T-cell (primary cell): ENCODE measurements around the gene DAPK1. TPM values are rescaled to one million over a fixed set of nuclear protein-coding genes. Genes with fewer than 3 reads are reported as not detected.
A peak's percentile ranks its signal among the peaks of the same experiment; 100 is the strongest.

Experiments
- ATAC-seq, 4 experiments: fragments of 200-7000 bp in 3 of 4; fragments of 150-1000 bp in 1 of 4; cut with Tn5 transposase; replicated peaks in 1 of 4; 1 replicate in 3 of 4; 2 replicates in 1 of 4; pipeline ENCODE4 v1.10.0; 2021; ENCODE audit warnings: moderate library complexity in 3 of 4, mild to moderate bottlenecking in 2 of 4, moderate number of reproducible peaks in 1 of 4
- CTCF ChIA-PET, 2 donors: fragments of 300-600 bp; sonication (Branson Sonifier 250); formaldehyde crosslinking; loops; one replicate each; lab custom pipeline; 2022; ENCODE audit warnings: antibody characterized with exemption in 2 of 2; lab: Charles Lee
- POLR2A ChIA-PET, 2 donors: fragments of 300-600 bp; sonication (Branson Sonifier 250); formaldehyde crosslinking; loops; one replicate each; lab custom pipeline; 2022; ENCODE audit warnings: antibody characterized with exemption in 2 of 2; lab: Charles Lee
- DNase-seq, 35 experiments: peaks; one replicate each; pipeline versions ENCODE4 v3.0.0 to v3.0.0-alpha.2; 2013 to 2023
- H3K27ac ChIP-seq: one replicate; pipeline ENCODE4 v1.5.1; 2013; ENCODE audit warnings: low read length
- H3K27me3 ChIP-seq, 2 experiments: replicated peaks in 1 of 2; 1 replicate in 1 of 2; 2 replicates in 1 of 2; pipeline versions ENCODE4 v1.6.1 to v1.7.0; 2013; ENCODE audit warnings: low read length in 1 of 2, mixed read lengths in 1 of 2; ENCODE audit not compliant: control insufficient read depth in 2 of 2, insufficient read depth in 2 of 2; ENCODE audit errors: extremely low read depth in 1 of 2
- H3K36me3 ChIP-seq, 2 donors: 1 replicate in 1 of 2; 2 replicates in 1 of 2; pipeline versions ENCODE4 v1.6.1 to v1.7.0; 2013; ENCODE audit warnings: low read length in 1 of 2; ENCODE audit not compliant: control insufficient read depth in 2 of 2, insufficient read depth in 1 of 2; ENCODE audit errors: extremely low read depth in 1 of 2
- H3K4me1 ChIP-seq, 2 experiments: 1 replicate in 1 of 2; 2 replicates in 1 of 2; pipeline versions ENCODE4 v1.6.1 to v1.7.0; 2013; ENCODE audit warnings: low read length in 2 of 2, mixed read lengths in 1 of 2; ENCODE audit not compliant: insufficient read depth in 2 of 2, control insufficient read depth in 1 of 2; ENCODE audit errors: extremely low read depth in 1 of 2
- H3K4me3 ChIP-seq, 2 donors: 1 replicate in 1 of 2; 2 replicates in 1 of 2; pipeline versions ENCODE4 v1.5.1 to v1.7.0; 2013; ENCODE audit warnings: mild to moderate bottlenecking in 2 of 2, low read length in 1 of 2, moderate library complexity in 1 of 2; ENCODE audit not compliant: control insufficient read depth in 1 of 2; ENCODE audit errors: extremely low read depth in 1 of 2
- H3K9me3 ChIP-seq: 2 replicates; pipeline ENCODE4 v1.7.0; 2013
- H3K27ac Mint-ChIP-seq, 2 donors: one replicate each; pipeline ENCODE4 v1.8.0; 2020 to 2021; ENCODE audit warnings: mild to moderate bottlenecking in 2 of 2, mixed read lengths in 2 of 2
- H3K27me3 Mint-ChIP-seq, 2 donors: one replicate each; pipeline ENCODE4 v1.8.0; 2021 to 2022; ENCODE audit warnings: mixed read lengths in 2 of 2
- H3K36me3 Mint-ChIP-seq: one replicate; pipeline ENCODE4 v1.8.0; 2021; ENCODE audit warnings: mixed read lengths
- H3K4me1 Mint-ChIP-seq, 3 donors: one replicate each; pipeline ENCODE4 v1.8.0; 2020 to 2022; ENCODE audit warnings: mixed read lengths in 3 of 3, mild to moderate bottlenecking in 1 of 3
- H3K4me3 Mint-ChIP-seq, 3 donors: one replicate each; pipeline ENCODE4 v1.8.0; 2020 to 2022; ENCODE audit warnings: mild to moderate bottlenecking in 3 of 3, mixed read lengths in 3 of 3, moderate library complexity in 3 of 3
- H3K9me3 Mint-ChIP-seq, 3 donors: one replicate each; pipeline ENCODE4 v1.8.0; 2020 to 2022; ENCODE audit warnings: mixed read lengths in 3 of 3
- WGBS: methylation state at CpG from one replicate; pipeline ENCODE4 v1.1.5; 2013; ENCODE audit warnings: missing lambda C conversion rate; ENCODE audit not compliant: insufficient coverage; 5-methylcytosine and 5-hydroxymethylcytosine counted together
- total RNA-seq, 35 experiments: library from RNA in 6 of 35; stranded (reverse) in 6 of 35; fragments of 120-200 nt in 1 of 35; gene quantifications; one replicate each; pipeline versions ENCODE4 v1.2.1 to v1.2.4 and lab custom pipeline; 2013 to 2026

Gene DAPK1
- total RNA-seq, 5 donors from 2014 or later (not counting 1 experiment from before 2014, with no cell fraction given) = 1.7 to 4.2 (median 2.8) TPM

GRCh38 chr9:87518702-87519335 is 21.2 kb downstream of the DAPK1 start:
- Histone ChIP-seq H3K4me1 (peaks cover 0 to 5% of the 10 kb centered on the region in 2 experiments), H3K27ac (no peak overlapping the region)

DNA sequence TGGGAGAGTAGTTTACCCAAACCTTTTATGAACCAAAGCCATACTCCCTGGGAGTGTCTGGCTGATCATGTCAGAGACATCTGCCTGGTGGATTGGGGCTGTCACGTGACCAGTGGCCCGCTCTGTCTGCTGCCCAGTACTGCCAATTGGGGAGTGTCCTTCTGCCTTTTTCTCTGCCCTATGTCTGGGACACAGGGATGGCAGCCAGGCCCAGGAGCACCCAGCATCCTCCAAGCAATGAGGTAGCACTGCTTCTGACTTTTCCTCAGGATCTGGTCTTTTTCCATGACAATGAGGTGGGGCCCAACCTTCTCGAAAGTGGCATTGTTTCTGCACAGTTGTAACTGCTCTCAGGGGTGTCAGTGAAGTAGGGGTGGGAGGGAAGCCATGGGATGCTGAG is 21.8 kb downstream of the DAPK1 start:
- Histone ChIP-seq H3K9me3 (no peaks in the 10 kb centered on the region), H3K27ac (no peak overlapping the region), H3K36me3 (no peaks in the 10 kb centered on the region), H3K27me3 (peaks cover 0 to 4% of the 10 kb centered on the region in 2 experiments), H3K4me3 (no peak overlapping the region), H3K4me1 (peaks cover 0 to 5% of the 10 kb centered on the region in 2 experiments)
- DNase-seq = no peak
- H3K27ac Mint-ChIP-seq = no peak overlapping the region
- H3K4me1 Mint-ChIP-seq = peaks cover 2 to 10% (median 4%) of the 10 kb centered on the region in 3 donors
- no peak overlapping the region for H3K4me3 Mint-ChIP-seq
- 84% methylated on average over 2 of the region's 3 CpGs for WGBS
- H3K36me3 Mint-ChIP-seq = no peaks in the 10 kb centered on the region
- ChIA-PET POLR2A (no interaction called here), CTCF (no interaction called here)
- no peaks in the 10 kb centered on the region for H3K9me3 Mint-ChIP-seq
- no peak for ATAC-seq
- peaks cover 0 to 2% of the 10 kb centered on the region in 2 donors for H3K27me3 Mint-ChIP-seq

More at GRCh38 chr9:87518702-87519335, 21.2 kb downstream of the DAPK1 start:
- ChIA-PET CTCF (no interaction called here), POLR2A (no interaction called here)
- H3K36me3 Mint-ChIP-seq = no peaks in the 10 kb centered on the region
- peaks cover 2 to 3% of the 10 kb centered on the region in 2 donors for H3K27me3 Mint-ChIP-seq
- no peaks in the 10 kb centered on the region for H3K36me3 ChIP-seq
- H3K4me1 Mint-ChIP-seq = peaks cover 2 to 10% (median 4%) of the 10 kb centered on the region in 3 donors
- H3K27ac Mint-ChIP-seq = no peak overlapping the region
- DNase-seq (no peak), ATAC-seq (no peak)
- H3K4me3 ChIP-seq = no peak overlapping the region
- H3K4me3 Mint-ChIP-seq = no peak overlapping the region
- peaks cover 0 to 2% of the 10 kb centered on the region in 2 experiments for H3K27me3 ChIP-seq
- 78% methylated on average over 7 of the region's 12 CpGs for WGBS
- H3K9me3 ChIP-seq = no peaks in the 10 kb centered on the region
- no peaks in the 10 kb centered on the region for H3K9me3 Mint-ChIP-seq

DNA sequence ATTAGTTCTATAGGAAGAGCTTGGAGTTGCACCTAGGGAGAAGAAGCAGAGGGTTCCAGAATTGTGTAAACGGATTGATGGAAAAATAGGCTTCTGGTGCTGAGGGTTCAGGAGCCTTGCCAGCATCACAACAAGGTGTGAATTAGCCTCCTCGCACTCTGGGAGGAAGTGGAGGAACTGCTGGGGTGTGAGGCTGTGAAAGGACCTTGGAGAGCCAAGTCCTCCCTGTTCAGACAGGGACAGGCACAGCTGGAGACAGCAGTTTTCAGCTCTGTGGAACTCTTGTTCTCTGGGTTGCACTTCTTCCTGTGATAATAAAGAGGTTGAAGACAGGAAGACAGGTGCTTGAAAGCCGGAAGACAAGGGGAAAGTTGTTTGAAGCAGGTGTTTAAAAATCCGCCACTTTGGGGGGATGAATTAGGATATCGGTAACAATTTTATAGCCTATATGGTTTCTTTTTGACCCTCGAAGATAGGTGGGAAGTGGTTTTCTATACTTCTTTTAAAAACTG is 22.6 kb downstream of the DAPK1 start:
- no peak for ATAC-seq
- Mint-ChIP-seq H3K4me3 (peak overlapping the region in 1 of 3 donors; percentile 46), H3K4me1 (peaks cover 2 to 10% (median 4%) of the 10 kb centered on the region in 3 donors), H3K27me3 (no peaks in the 10 kb centered on the region), H3K36me3 (no peaks in the 10 kb centered on the region), H3K9me3 (no peaks in the 10 kb centered on the region), H3K27ac (no peak overlapping the region)
- DNase-seq = peak in 1 of 35 experiments; percentile 3
- CTCF ChIA-PET = no interaction called here
- 20% methylated on average over 3 of the region's 6 CpGs for WGBS
- Histone ChIP-seq H3K27me3 (peaks cover 0 to 4% of the 10 kb centered on the region in 2 experiments), H3K4me3 (no peak overlapping the region), H3K9me3 (no peaks in the 10 kb centered on the region), H3K27ac (no peak overlapping the region), H3K4me1 (peaks cover 0 to 5% of the 10 kb centered on the region in 2 experiments), H3K36me3 (no peaks in the 10 kb centered on the region)
- POLR2A ChIA-PET = no interaction called here

GRCh38 chr9:87521834-87522233 is 24.2 kb downstream of the DAPK1 start:
- no peaks in the 10 kb centered on the region for H3K27me3 Mint-ChIP-seq
- H3K27ac Mint-ChIP-seq = no peak overlapping the region
- no peaks in the 10 kb centered on the region for H3K36me3 Mint-ChIP-seq
- Histone ChIP-seq H3K4me1 (peaks cover 0 to 5% of the 10 kb centered on the region in 2 experiments), H3K36me3 (no peaks in the 10 kb centered on the region), H3K27ac (no peak overlapping the region), H3K27me3 (peaks cover 0 to 4% of the 10 kb centered on the region in 2 experiments), H3K9me3 (no peaks in the 10 kb centered on the region), H3K4me3 (no peak overlapping the region)
- ChIA-PET POLR2A (no interaction called here), CTCF (no interaction called here)
- DNase-seq (no peak), ATAC-seq (no peak)
- H3K4me1 Mint-ChIP-seq = peaks cover 2 to 10% (median 4%) of the 10 kb centered on the region in 3 donors
- H3K4me3 Mint-ChIP-seq = no peak overlapping the region
- 90% methylated on average over 3 of the region's 7 CpGs for WGBS
- H3K9me3 Mint-ChIP-seq = no peaks in the 10 kb centered on the region

DNA sequence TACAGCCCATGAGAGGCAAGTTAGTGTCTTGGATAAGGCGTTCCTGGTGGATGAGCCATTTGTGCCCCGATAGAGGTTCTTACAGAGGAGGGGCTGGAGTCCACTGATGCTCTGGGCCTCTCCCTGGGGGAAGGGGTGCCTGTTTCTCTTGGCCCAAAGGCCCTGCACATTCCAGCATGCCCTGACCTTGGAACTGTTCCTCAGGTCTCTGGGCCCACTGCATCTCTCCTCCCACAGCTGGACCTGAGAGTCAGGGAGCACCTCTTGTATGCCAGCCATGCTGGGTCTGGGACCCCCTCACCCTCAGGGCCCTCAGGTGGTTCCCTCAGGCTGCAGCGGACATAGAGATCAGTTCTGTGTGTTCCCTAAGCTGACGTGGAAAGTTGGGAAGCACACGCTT is 26.4 kb downstream of the DAPK1 start:
- Histone ChIP-seq H3K4me1 (peaks cover 0 to 3% of the 10 kb centered on the region in 2 experiments), H3K27ac (no peak overlapping the region), H3K27me3 (peaks cover 0 to 4% of the 10 kb centered on the region in 2 experiments), H3K36me3 (no peaks in the 10 kb centered on the region), H3K4me3 (no peak overlapping the region), H3K9me3 (no peaks in the 10 kb centered on the region)
- H3K4me1 Mint-ChIP-seq = peaks cover 2 to 10% (median 4%) of the 10 kb centered on the region in 3 donors
- CTCF ChIA-PET = no interaction called here
- ATAC-seq (no peak), DNase-seq (no peak)
- no peaks in the 10 kb centered on the region for H3K27me3 Mint-ChIP-seq
- no peaks in the 10 kb centered on the region for H3K36me3 Mint-ChIP-seq
- H3K9me3 Mint-ChIP-seq = no peaks in the 10 kb centered on the region
- 89% methylated on average over 5 of the region's 5 CpGs for WGBS
- no peak overlapping the region for H3K27ac Mint-ChIP-seq
- H3K4me3 Mint-ChIP-seq = no peak overlapping the region
- POLR2A ChIA-PET = no interaction called here

- POLR2A ChIA-PET = no interaction called here
- peaks cover 0 to 4% of the 10 kb centered on the region in 2 experiments for H3K27me3 ChIP-seq
- no peak overlapping the region for H3K27ac ChIP-seq
- ATAC-seq (no peak), DNase-seq (no peak)
- Mint-ChIP-seq H3K4me3 (no peak overlapping the region), H3K27ac (no peak overlapping the region), H3K9me3 (no peaks in the 10 kb centered on the region), H3K36me3 (no peaks in the 10 kb centered on the region), H3K4me1 (no peaks in the 10 kb centered on the region), H3K27me3 (no peaks in the 10 kb centered on the region)
- CTCF ChIA-PET = no interaction called here
- no peaks in the 10 kb centered on the region for H3K36me3 ChIP-seq
- 95% methylated on average over 6 of the region's 9 CpGs for WGBS
- H3K4me1 ChIP-seq = no peaks in the 10 kb centered on the region
- no peaks in the 10 kb centered on the region for H3K9me3 ChIP-seq
- no peak overlapping the region for H3K4me3 ChIP-seq
Observed at GRCh38 chr9:87525546-87526303, 28.1 kb downstream of the DAPK1 start.
